Lower leg skin (tissue), 4 donors: ENCODE data around the gene IRF6. TPM values are rescaled to one million over a fixed set of nuclear protein-coding genes. Genes with fewer than 3 reads are reported as not detected.

Experiments used
- DNase-seq, 2 donors: peaks; one replicate each; pipeline ENCODE4 v3.0.0-alpha.2; 2019; ENCODE audit warnings: low spot score in 2 of 2
- H3K4me3 ChIP-seq: fragments of 200-600 bp; sonication (generic); 2 replicates; pipeline ENCODE4 v1.5.1; 2017; ENCODE audit warnings: mild to moderate bottlenecking, low read depth; ENCODE audit not compliant: poor library complexity, severe bottlenecking
- CTCF ChIP-seq, 3 donors: fragments of 450-650 bp; IDR thresholded peaks; one replicate each; pipeline ENCODE4 v1.5.1; 2016; ENCODE audit warnings: antibody characterized with exemption in 3 of 3, mild to moderate bottlenecking in 3 of 3, moderate library complexity in 2 of 3
- POLR2A ChIP-seq, 2 donors: fragments of 450-650 bp; IDR thresholded peaks; one replicate each; pipeline ENCODE4 v1.6.1; 2016 to 2017; ENCODE audit warnings: antibody characterized with exemption in 2 of 2, mild to moderate bottlenecking in 1 of 2, moderate library complexity in 1 of 2
- WGBS, 2 donors: methylation state at CpG; one replicate each; pipeline ENCODE4 v1.1.5; 2018; 5-methylcytosine and 5-hydroxymethylcytosine counted together
- intact Hi-C: fragments of 100-400 bp; cut with DNase I; formaldehyde crosslinking; loops from one replicate; pipeline ENCODE4 v1.15.0; 2023; ENCODE audit warnings: low total_unique reads
- total RNA-seq, 4 donors: library from RNA; depleted of rRNA; stranded (reverse); fragments of >200 nt; gene quantifications; one replicate each; pipeline ENCODE4 v1.1.0, GENCODE V29; 2016

IRF6 gene
- total RNA-seq, 4 donors from 2014 or later, result 166 to 198 (median 176) TPM

GRCh38 chr1:209850342-209850979 lies 44.5 kb upstream of the IRF6 start:
- WGBS, 2 donors, result 62 to 73% methylated on average over 6 of the region's 6 CpGs
- DNase-seq, result peak in 1 of 2 donors; percentile 22
- intact Hi-C loops, result loop anchor here (10.0 kb wide), 1 partner anchor 554 kb away; no protein-coding TSS in a partner anchor
- H3K4me3 ChIP-seq, result no peak overlapping the region
- TF ChIP-seq CTCF (IDR thresholded peaks at IDR 0.05) (no peak), POLR2A (IDR thresholded peaks at IDR 0.05) (no peak)

- DNase-seq, result no peak
- no peak overlapping the region for H3K4me3 ChIP-seq
- TF ChIP-seq POLR2A (IDR thresholded peaks at IDR 0.05), result no peak
- intact Hi-C loops, result no loop called here
- WGBS, 2 donors, result 78 to 81% methylated on average over 5 of the region's 5 CpGs
Measured at GRCh38 chr1:209849388-209849787, 43.4 kb upstream of the IRF6 start.

- intact Hi-C loops, result no loop called here
- no peak overlapping the region for H3K4me3 ChIP-seq
- no peak for DNase-seq
- TF ChIP-seq CTCF (IDR thresholded peaks at IDR 0.05) (no peak), POLR2A (IDR thresholded peaks at IDR 0.05) (no peak)
- WGBS, 2 donors, result 79 to 85% methylated on average over 1 of the region's 1 CpG
Measured at GRCh38 chr1:209845408-209845725, 39.4 kb upstream of the IRF6 start.

GRCh38 chr1:209844695-209845407 lies 38.9 kb upstream of the IRF6 start:
- no peak for DNase-seq
- H3K4me3 ChIP-seq, result no peak overlapping the region
- intact Hi-C loops, result no loop called here
- no peak for TF ChIP-seq POLR2A (IDR thresholded peaks at IDR 0.05)
- TF ChIP-seq CTCF (IDR thresholded peaks at IDR 0.05), result no peak
- 73 to 79% methylated on average over 6 of the region's 6 CpGs for WGBS, 2 donors

- H3K4me3 ChIP-seq, result no peak overlapping the region
- intact Hi-C loops, result no loop called here
- TF ChIP-seq POLR2A (IDR thresholded peaks at IDR 0.05) (no peak), CTCF (IDR thresholded peaks at IDR 0.05) (no peak)
- DNase-seq, result no peak
- 85 to 92% methylated on average over 5 of the region's 5 CpGs for WGBS, 2 donors
Measured at GRCh38 chr1:209840611-209841010, 34.7 kb upstream of the IRF6 start.

GRCh38 chr1:209839875-209840546 lies 34.1 kb upstream of the IRF6 start:
- TF ChIP-seq CTCF (IDR thresholded peaks at IDR 0.05) (no peak), POLR2A (IDR thresholded peaks at IDR 0.05) (no peak)
- intact Hi-C loops, result no loop called here
- 44 to 56% methylated on average over 5 of the region's 5 CpGs for WGBS, 2 donors
- DNase-seq, result no peak
- H3K4me3 ChIP-seq, result no peak overlapping the region
